Esophagus muscularis mucosa (tissue), 4 donors: ENCODE data around the gene SNAPC2.

ENCODE experiments used
- CTCF ChIP-seq, 3 experiments: fragments of 200-600 bp in 2 of 3; fragments of 450-650 bp in 1 of 3; sonication (generic) in 2 of 3; IDR thresholded peaks; one replicate each; pipeline ENCODE4 v1.5.1; 2017 to 2019; ENCODE audit warnings: antibody characterized with exemption in 3 of 3, mild to moderate bottlenecking in 2 of 3, moderate library complexity in 1 of 3
- EP300 ChIP-seq: sonication (generic); formaldehyde crosslinking; IDR thresholded peaks from one replicate; pipeline ENCODE4 v1.6.1; 2017; ENCODE audit warnings: antibody characterized with exemption
- POLR2A ChIP-seq: fragments of 450-650 bp; IDR thresholded peaks from one replicate; pipeline ENCODE4 v1.6.1; 2017; ENCODE audit warnings: antibody characterized with exemption, moderate library complexity, mild to moderate bottlenecking, low read depth
- POLR2AphosphoS5 ChIP-seq, 2 donors: sonication (generic); formaldehyde crosslinking; IDR thresholded peaks; one replicate each; pipeline ENCODE4 v1.6.1; 2017; ENCODE audit warnings: antibody characterized with exemption in 2 of 2

GRCh38 chr19:7873304-7874075, 46.6 kb upstream of the SNAPC2 start:
- TF ChIP-seq CTCF (IDR thresholded peaks at IDR 0.05) (no peak), POLR2A (no peak), POLR2AphosphoS5 (IDR thresholded peaks at IDR 0.05) (no peak), EP300 (no peak)
